K562 (cell line): ENCODE results near the gene FBXL4. TPM values are rescaled to one million over a fixed set of nuclear protein-coding genes. Genes with fewer than 3 reads are reported as not detected.

Source experiments
- ATAC-seq: fragments of 200-7000 bp; cut with Tn5 transposase; 3 replicates; pipeline ENCODE4 v1.9.1; 2020; ENCODE audit warnings: moderate library complexity
- BruUV-seq: library from RNA; stranded (reverse); fragments of 400-500 nt; replicated peaks from 2 replicates; lab custom pipeline; 2021; lab: Mats Ljungman, UMichigan
- CTCF ChIA-PET: fragments of 300-600 bp; formaldehyde crosslinking; extraction: SDS; loops from one replicate; lab custom pipeline; 2021; ENCODE audit warnings: low intra/inter-chr PET ratio; lab: Yijun Ruan, JAX
- POLR2A ChIA-PET: fragments of 300-600, 350-650 bp; sonication (Branson Sonifier 250); formaldehyde crosslinking; extraction: SDS; loops from one replicate; lab custom pipeline; 2021; ENCODE audit warnings: antibody characterized with exemption, inconsistent platforms; lab: Yijun Ruan, JAX
- DNase-seq, 4 experiments: peaks; one replicate each; pipeline versions ENCODE4 v3.0.0 to v3.0.0-alpha.2; 2011 to 2018; ENCODE audit warnings: low spot score in 3 of 4, mixed read lengths in 3 of 4; ENCODE audit errors: extremely low read depth in 1 of 4
- FAIRE-seq: peaks from 2 replicates; lab custom pipeline; 2011; peaks lifted over from hg19 to GRCh38; lab: Jason Lieb, UNC
- H2AFZ ChIP-seq: 2 replicates; pipeline ENCODE4 v1.6.0; 2011; ENCODE audit warnings: low read depth, low read length, control low read depth, inconsistent platforms
- H3K27ac ChIP-seq: fragments of 200-600 bp; 3 replicates; pipeline ENCODE4 v1.8.0; 2011; ENCODE audit warnings: low read depth, mild to moderate bottlenecking, control low read depth, inconsistent platforms, low read length, moderate library complexity, mixed read lengths; ENCODE audit errors: extremely low read depth
- H3K27me3 ChIP-seq, 2 experiments: fragments of 300-600 bp in 1 of 2; 2 replicates in 1 of 2; 3 replicates in 1 of 2; pipeline versions ENCODE4 v1.6.0 to v1.8.0; 2011; ENCODE audit warnings: inconsistent platforms in 2 of 2, low read length in 2 of 2, mild to moderate bottlenecking in 1 of 2, mixed read lengths in 1 of 2, moderate library complexity in 1 of 2; ENCODE audit not compliant: control insufficient read depth in 2 of 2, insufficient read depth in 2 of 2
- H3K36me3 ChIP-seq: fragments of 300-600 bp; 3 replicates; pipeline ENCODE4 v1.8.0; 2011; ENCODE audit warnings: mild to moderate bottlenecking, low read length, inconsistent platforms; ENCODE audit not compliant: control insufficient read depth, insufficient read depth
- H3K4me1 ChIP-seq, 2 experiments: fragments of 200-600 bp in 1 of 2; replicated peaks in 1 of 2; 2 replicates in 1 of 2; 3 replicates in 1 of 2; pipeline versions ENCODE4 v1.5.1 to v1.8.0; 2011; ENCODE audit warnings: inconsistent platforms in 2 of 2, low read length in 2 of 2, mild to moderate bottlenecking in 1 of 2, mixed read lengths in 1 of 2, moderate library complexity in 1 of 2; ENCODE audit not compliant: control insufficient read depth in 2 of 2, insufficient read depth in 2 of 2
- H3K4me2 ChIP-seq: 2 replicates; pipeline ENCODE4 v1.6.1; 2011; ENCODE audit warnings: low read length, control low read depth, inconsistent platforms, mixed read lengths; ENCODE audit not compliant: insufficient read depth
- H3K4me3 ChIP-seq: fragments of 200-600 bp; sonication (generic), shearing (Covaris generic); 2 replicates; pipeline ENCODE4 v1.5.1; 2016; ENCODE audit warnings: control low read depth, inconsistent platforms
- H3K79me2 ChIP-seq: fragments of 200-600 bp; 3 replicates; pipeline ENCODE4 v1.8.0; 2011; ENCODE audit warnings: low read length, inconsistent platforms; ENCODE audit not compliant: control insufficient read depth, insufficient read depth
- H3K9ac ChIP-seq, 2 experiments: 2 replicates each; pipeline versions ENCODE4 v1.6.0 to v1.6.1; 2011; ENCODE audit warnings: low read depth in 2 of 2, low read length in 2 of 2, control low read depth in 1 of 2, inconsistent platforms in 1 of 2, mild to moderate bottlenecking in 1 of 2, mixed read lengths in 1 of 2; ENCODE audit not compliant: insufficient read depth in 1 of 2
- H3K9me1 ChIP-seq: one replicate; pipeline ENCODE4 v1.6.0; 2011; ENCODE audit warnings: inconsistent platforms, mild to moderate bottlenecking, low read length, moderate library complexity; ENCODE audit not compliant: control insufficient read depth, insufficient read depth
- H3K9me3 ChIP-seq: replicated peaks from 2 replicates; pipeline ENCODE4 v1.5.1; 2011; ENCODE audit warnings: low read depth, low read length, inconsistent platforms; ENCODE audit not compliant: control insufficient read depth, insufficient read depth
- H4K20me1 ChIP-seq: replicated peaks from 2 replicates; pipeline ENCODE4 v1.6.1; 2011; ENCODE audit warnings: low read length, inconsistent platforms, mixed read lengths; ENCODE audit not compliant: control insufficient read depth, insufficient read depth
- EGR1 ChIP-seq: fragments of 450-650 bp; conservative IDR thresholded peaks from 2 replicates; pipeline ENCODE4 v1.6.1; 2017; ENCODE audit warnings: mild to moderate bottlenecking
- EP300 ChIP-seq: IDR thresholded peaks from 2 replicates; pipeline ENCODE4 v1.6.1; 2012; ENCODE audit warnings: low read length, improper control_type of control experiment
- GTF2F1 ChIP-seq: IDR thresholded peaks from 2 replicates; pipeline ENCODE4 v1.6.1; 2011; ENCODE audit warnings: low read depth, low read length, improper control_type of control experiment
- KLF1 ChIP-seq: fragments of 450-650 bp; IDR thresholded peaks from 2 replicates; pipeline ENCODE4 v1.6.1; 2016; ENCODE audit warnings: missing genetic modification characterization, missing compliant biosample characterization
- MYBL2 ChIP-seq, 2 experiments: fragments of 450-650 bp in 1 of 2; sonication (generic) in 1 of 2; formaldehyde crosslinking in 1 of 2; IDR thresholded peaks; 2 replicates each; pipeline versions ENCODE4 v1.6.1 to v1.8.1; 2017 to 2022; ENCODE audit warnings: borderline replicate concordance in 1 of 2, inconsistent platforms in 1 of 2, low read depth in 1 of 2, mild to moderate bottlenecking in 1 of 2, missing genetic modification reagents in 1 of 2, moderate library complexity in 1 of 2
- NCOA4 ChIP-seq: fragments of 450-650 bp; IDR thresholded peaks from 2 replicates; pipeline ENCODE4 v1.6.1; 2018; ENCODE audit warnings: mild to moderate bottlenecking; ENCODE audit not compliant: partially characterized antibody
- PHF20 ChIP-seq: fragments of 450-650 bp; IDR thresholded peaks from 2 replicates; pipeline ENCODE4 v1.6.1; 2018; ENCODE audit not compliant: partially characterized antibody
- SRSF3 ChIP-seq: fragments of 200-400 bp; formaldehyde crosslinking; IDR thresholded peaks from 2 replicates; pipeline ENCODE4 v1.6.1; 2016; ENCODE audit warnings: mild to moderate bottlenecking, low read length, moderate library complexity; ENCODE audit not compliant: insufficient read depth
- ZNF398 ChIP-seq: fragments of 250-450 bp; sonication (Bioruptor Pico); IDR thresholded peaks from 2 replicates; pipeline ENCODE4 v1.8.0; 2021; ENCODE audit warnings: moderate library complexity, mild to moderate bottlenecking, inconsistent platforms
- ZNF41 ChIP-seq: fragments of 250-450 bp; sonication (Bioruptor Pico); conservative IDR thresholded peaks from 2 replicates; pipeline ENCODE4 v1.4.0; 2020; ENCODE audit warnings: mild to moderate bottlenecking
- ZNF584 ChIP-seq: fragments of 200-800 bp; sonication (Bioruptor generic); IDR thresholded peaks from 2 replicates; pipeline ENCODE4 v1.6.1; 2016; ENCODE audit warnings: low read depth, mild to moderate bottlenecking, missing genetic modification characterization, missing compliant biosample characterization
- WGBS: fragments of 100-300 bp; shearing (Covaris generic); methylation state at CpG from one replicate; pipeline ENCODE4 v1.1.6; 2016; ENCODE audit warnings: low coverage, mixed read lengths; ENCODE audit not compliant: insufficient coverage; ENCODE audit errors: missing lambda C conversion rate; 5-methylcytosine and 5-hydroxymethylcytosine counted together
- in situ Hi-C: fragments of 300-500 bp; cut with MboI; formaldehyde crosslinking; loops from 4 replicates; pipeline ENCODE4 v1.15.0; 2018; ENCODE audit warnings: inconsistent platforms, mixed read lengths
- intact Hi-C: fragments of 100-400 bp; cut with micrococcal nuclease; formaldehyde crosslinking; loops from 2 replicates; pipeline ENCODE4 v1.14.2; 2022
- polyA plus RNA-seq, 8 experiments: library from polyadenylated mRNA; depleted of rRNA in 4 of 8; stranded (reverse) in 5 of 8; unstranded in 3 of 8; fragments of >200 nt; fragmentation: Nextera tagmentation in 2 of 8; fragmentation: Illumina TruSeq in 1 of 8; extraction: Ambion mirVana in 2 of 8; extraction: Trizol in 1 of 8; gene quantifications; 2 replicates each; pipeline versions ENCODE4 v1.2.1 to v1.2.3, GENCODE V29; 2011 to 2014; ENCODE audit warnings: inconsistent platforms in 1 of 8, missing spikeins in 1 of 8
- total RNA-seq, 7 experiments: library from RNA; depleted of rRNA in 6 of 7; stranded (reverse); fragments of >200 nt in 6 of 7; fragmentation: Illumina TruSeq in 2 of 7; extraction: Trizol in 2 of 7; gene quantifications; 2 replicates each; pipeline versions ENCODE4 v1.2.1 to v1.2.3, GENCODE V29; 2011 to 2021; ENCODE audit warnings: low replicate concordance in 1 of 7
- TF ChIP-seq, protein P1 (sequence below): fragments of 200-800 bp; sonication (Bioruptor generic); IDR thresholded peaks from 2 replicates; pipeline ENCODE4 v1.6.1; 2016; ENCODE audit warnings: missing genetic modification characterization, missing compliant biosample characterization
- TF ChIP-seq, protein P2 (sequence below), 2 experiments: IDR thresholded peaks in 1 of 2; conservative IDR thresholded peaks in 1 of 2; 2 replicates each; pipeline ENCODE4 v1.6.1; 2016; ENCODE audit warnings: low read depth in 2 of 2, mild to moderate bottlenecking in 1 of 2, missing compliant biosample characterization in 1 of 2, missing genetic modification characterization in 1 of 2, moderate library complexity in 1 of 2

Gene FBXL4
- total and polyA plus RNA-seq, 9 of the 15 experiments (the other 6 are each of a cell fraction or from before 2014, with no cell fraction given): 4.2 to 23.1 (median 7.7) TPM

GRCh38 chr6:98958776-98959175, 11.0 kb upstream of the FBXL4 start:
- Histone ChIP-seq H3K9me3 (no peaks in the 10 kb centered on the region), H3K4me2 (no peak overlapping the region), H3K36me3 (no peaks in the 10 kb centered on the region), H4K20me1 (no peaks in the 10 kb centered on the region), H3K9me1 (no peaks in the 10 kb centered on the region), H3K9ac (no peak overlapping the region), H3K4me3 (no peak overlapping the region), H3K27ac (no peak overlapping the region), H3K4me1 (no peaks in the 10 kb centered on the region), H2AFZ (no peak overlapping the region), H3K27me3 (no peaks in the 10 kb centered on the region), H3K79me2 (no peaks in the 10 kb centered on the region)
- ATAC-seq (no peak), DNase-seq (no peak), FAIRE-seq (no peak)
- intact Hi-C loops (no loop called here), in situ Hi-C loops (no loop called here)
- ChIA-PET POLR2A (no interaction called here), CTCF (no interaction called here)
- BruUV-seq: no TSS peak
- 6% methylated on average over 3 of the region's 3 CpGs for WGBS
- TF ChIP-seq PHF20 (no peak), EP300 (no peak), ZNF398 (CRISPR knock-in tag) (no peak), MYBL2 (IDR thresholded peaks at IDR 0.05; ENCODE audit: low read depth) (no peak), MYBL2 (CRISPR knock-in tag; IDR thresholded peaks at IDR 0.05; ENCODE audit: borderline replicate concordance) (no peak), KLF1 (tag) (no peak), NCOA4 (no peak), ZNF584 (CRISPR knock-in tag) (no peak), GTF2F1 (no peak), ZNF41 (CRISPR knock-in tag) (no peak), SRSF3 (no peak), EGR1 (no peak)
- TF ChIP-seq, protein P1, sequence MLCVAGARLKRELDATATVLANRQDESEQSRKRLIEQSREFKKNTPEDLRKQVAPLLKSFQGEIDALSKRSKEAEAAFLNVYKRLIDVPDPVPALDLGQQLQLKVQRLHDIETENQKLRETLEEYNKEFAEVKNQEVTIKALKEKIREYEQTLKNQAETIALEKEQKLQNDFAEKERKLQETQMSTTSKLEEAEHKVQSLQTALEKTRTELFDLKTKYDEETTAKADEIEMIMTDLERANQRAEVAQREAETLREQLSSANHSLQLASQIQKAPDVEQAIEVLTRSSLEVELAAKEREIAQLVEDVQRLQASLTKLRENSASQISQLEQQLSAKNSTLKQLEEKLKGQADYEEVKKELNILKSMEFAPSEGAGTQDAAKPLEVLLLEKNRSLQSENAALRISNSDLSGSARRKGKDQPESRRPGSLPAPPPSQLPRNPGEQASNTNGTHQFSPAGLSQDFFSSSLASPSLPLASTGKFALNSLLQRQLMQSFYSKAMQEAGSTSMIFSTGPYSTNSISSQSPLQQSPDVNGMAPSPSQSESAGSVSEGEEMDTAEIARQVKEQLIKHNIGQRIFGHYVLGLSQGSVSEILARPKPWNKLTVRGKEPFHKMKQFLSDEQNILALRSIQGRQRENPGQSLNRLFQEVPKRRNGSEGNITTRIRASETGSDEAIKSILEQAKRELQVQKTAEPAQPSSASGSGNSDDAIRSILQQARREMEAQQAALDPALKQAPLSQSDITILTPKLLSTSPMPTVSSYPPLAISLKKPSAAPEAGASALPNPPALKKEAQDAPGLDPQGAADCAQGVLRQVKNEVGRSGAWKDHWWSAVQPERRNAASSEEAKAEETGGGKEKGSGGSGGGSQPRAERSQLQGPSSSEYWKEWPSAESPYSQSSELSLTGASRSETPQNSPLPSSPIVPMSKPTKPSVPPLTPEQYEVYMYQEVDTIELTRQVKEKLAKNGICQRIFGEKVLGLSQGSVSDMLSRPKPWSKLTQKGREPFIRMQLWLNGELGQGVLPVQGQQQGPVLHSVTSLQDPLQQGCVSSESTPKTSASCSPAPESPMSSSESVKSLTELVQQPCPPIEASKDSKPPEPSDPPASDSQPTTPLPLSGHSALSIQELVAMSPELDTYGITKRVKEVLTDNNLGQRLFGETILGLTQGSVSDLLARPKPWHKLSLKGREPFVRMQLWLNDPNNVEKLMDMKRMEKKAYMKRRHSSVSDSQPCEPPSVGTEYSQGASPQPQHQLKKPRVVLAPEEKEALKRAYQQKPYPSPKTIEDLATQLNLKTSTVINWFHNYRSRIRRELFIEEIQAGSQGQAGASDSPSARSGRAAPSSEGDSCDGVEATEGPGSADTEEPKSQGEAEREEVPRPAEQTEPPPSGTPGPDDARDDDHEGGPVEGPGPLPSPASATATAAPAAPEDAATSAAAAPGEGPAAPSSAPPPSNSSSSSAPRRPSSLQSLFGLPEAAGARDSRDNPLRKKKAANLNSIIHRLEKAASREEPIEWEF (CRISPR knock-in tag): no peak
- TF ChIP-seq, protein P2, sequence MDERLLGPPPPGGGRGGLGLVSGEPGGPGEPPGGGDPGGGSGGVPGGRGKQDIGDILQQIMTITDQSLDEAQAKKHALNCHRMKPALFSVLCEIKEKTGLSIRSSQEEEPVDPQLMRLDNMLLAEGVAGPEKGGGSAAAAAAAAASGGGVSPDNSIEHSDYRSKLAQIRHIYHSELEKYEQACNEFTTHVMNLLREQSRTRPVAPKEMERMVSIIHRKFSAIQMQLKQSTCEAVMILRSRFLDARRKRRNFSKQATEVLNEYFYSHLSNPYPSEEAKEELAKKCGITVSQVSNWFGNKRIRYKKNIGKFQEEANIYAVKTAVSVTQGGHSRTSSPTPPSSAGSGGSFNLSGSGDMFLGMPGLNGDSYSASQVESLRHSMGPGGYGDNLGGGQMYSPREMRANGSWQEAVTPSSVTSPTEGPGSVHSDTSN (CRISPR knock-in tag; IDR thresholded peaks at IDR 0.05; ENCODE audit: low read depth): no peak
- TF ChIP-seq, protein P2 (tag; conservative IDR thresholded peaks at IDR 0.05; ENCODE audit: low read depth): no peak
